Uterus (tissue), 4 donors: ENCODE measurements around the gene CACNG6. TPM values are rescaled to one million over a fixed set of nuclear protein-coding genes. Genes with fewer than 3 reads are reported as not detected.

Source experiments
- DNase-seq, 2 donors: peaks; one replicate each; pipeline ENCODE4 v3.0.0-alpha.2; 2019 to 2020
- H3K27ac ChIP-seq, 2 donors: fragments of 200-600 bp; sonication (generic); 1 replicate in 1 of 2; 2 replicates in 1 of 2; pipeline ENCODE4 v1.5.1; 2016 to 2018
- H3K27me3 ChIP-seq, 2 donors: fragments of 200-600 bp; sonication (generic); one replicate each; pipeline ENCODE4 v1.5.1; 2018 to 2019; ENCODE audit warnings: control low read depth in 1 of 2
- H3K36me3 ChIP-seq, 2 donors: fragments of 200-600 bp; sonication (generic); one replicate each; pipeline ENCODE4 v1.5.1; 2019; ENCODE audit warnings: control low read depth in 1 of 2
- H3K4me1 ChIP-seq, 2 donors: fragments of 200-600 bp; sonication (generic); one replicate each; pipeline ENCODE4 v1.5.1; 2018 to 2019; ENCODE audit warnings: control low read depth in 1 of 2
- H3K4me3 ChIP-seq, 2 donors: fragments of 200-600 bp; sonication (generic); 1 replicate in 1 of 2; 2 replicates in 1 of 2; pipeline ENCODE4 v1.5.1; 2018 to 2019; ENCODE audit warnings: mild to moderate bottlenecking in 1 of 2
- H3K9me3 ChIP-seq, 2 donors: fragments of 200-600 bp; sonication (generic); one replicate each; pipeline ENCODE4 v1.5.1; 2019; ENCODE audit warnings: control low read depth in 1 of 2
- POLR2A ChIP-seq, 2 donors: fragments of 450-650 bp; IDR thresholded peaks; one replicate each; pipeline ENCODE4 v1.6.1; 2016; ENCODE audit warnings: antibody characterized with exemption in 2 of 2, mild to moderate bottlenecking in 1 of 2, moderate library complexity in 1 of 2
- intact Hi-C: fragments of 100-400 bp; cut with DNase I; formaldehyde crosslinking; loops from one replicate; pipeline ENCODE4 v1.15.1; 2023; ENCODE audit warnings: low total_unique reads
- total RNA-seq, 4 donors: library from RNA; depleted of rRNA in 3 of 4; stranded (reverse); fragments of >200 nt in 3 of 4; gene quantifications; one replicate each; pipeline versions ENCODE4 v1.1.0 to v1.2.4, GENCODE V29; 2014 to 2023
- TF ChIP-seq, protein P1 (sequence below), 4 experiments: fragments of 200-600 bp in 2 of 4; fragments of 450-650 bp in 2 of 4; sonication (generic) in 2 of 4; IDR thresholded peaks; one replicate each; pipeline ENCODE4 v1.5.1; 2016 to 2019; ENCODE audit warnings: antibody characterized with exemption in 4 of 4, mild to moderate bottlenecking in 2 of 4, moderate library complexity in 1 of 4
- donor health status: DM: yes; HTN: yes; CAD: no.

CACNG6 gene
- total RNA-seq, 4 donors from 2014 or later, result 0.55 to 1.7 TPM; not detected in 2

DNA sequence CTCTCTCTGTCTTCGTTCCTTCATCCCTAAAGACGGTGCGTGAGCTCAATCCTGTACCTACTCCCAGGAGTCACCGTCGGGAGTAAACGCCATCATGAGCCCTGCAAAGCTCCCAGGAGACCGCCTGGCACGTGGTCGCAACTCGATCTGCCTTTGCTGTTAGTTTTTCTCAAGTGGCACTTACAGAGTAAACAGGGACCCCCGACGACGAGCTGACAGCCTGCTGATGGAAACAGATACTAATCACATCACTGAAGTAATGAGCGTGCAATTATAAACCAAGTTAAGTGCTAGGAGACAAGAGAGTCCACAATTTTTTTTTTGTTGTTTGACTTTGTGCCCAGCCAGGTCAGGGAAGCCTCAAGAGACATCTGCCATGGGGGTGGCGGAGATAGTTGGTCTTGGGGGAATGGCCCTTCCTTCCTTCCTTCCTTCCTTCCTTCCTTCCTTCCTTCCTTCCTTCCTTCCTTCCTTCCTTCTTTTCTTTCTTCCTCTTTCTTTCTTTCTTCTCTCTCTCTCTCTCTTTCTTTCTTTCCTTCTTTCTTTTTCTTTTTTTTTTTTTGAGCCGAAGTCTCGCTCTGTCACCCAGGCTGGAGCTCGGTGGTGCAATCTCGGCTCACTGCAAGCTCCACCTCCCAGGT is 23.6 kb downstream of the CACNG6 start:
- intact Hi-C loops, result no loop called here
- H3K36me3 ChIP-seq, result no peaks in the 10 kb centered on the region
- DNase-seq, result no peak
- TF ChIP-seq POLR2A (IDR thresholded peaks at IDR 0.05), result no peak
- TF ChIP-seq, protein P1, sequence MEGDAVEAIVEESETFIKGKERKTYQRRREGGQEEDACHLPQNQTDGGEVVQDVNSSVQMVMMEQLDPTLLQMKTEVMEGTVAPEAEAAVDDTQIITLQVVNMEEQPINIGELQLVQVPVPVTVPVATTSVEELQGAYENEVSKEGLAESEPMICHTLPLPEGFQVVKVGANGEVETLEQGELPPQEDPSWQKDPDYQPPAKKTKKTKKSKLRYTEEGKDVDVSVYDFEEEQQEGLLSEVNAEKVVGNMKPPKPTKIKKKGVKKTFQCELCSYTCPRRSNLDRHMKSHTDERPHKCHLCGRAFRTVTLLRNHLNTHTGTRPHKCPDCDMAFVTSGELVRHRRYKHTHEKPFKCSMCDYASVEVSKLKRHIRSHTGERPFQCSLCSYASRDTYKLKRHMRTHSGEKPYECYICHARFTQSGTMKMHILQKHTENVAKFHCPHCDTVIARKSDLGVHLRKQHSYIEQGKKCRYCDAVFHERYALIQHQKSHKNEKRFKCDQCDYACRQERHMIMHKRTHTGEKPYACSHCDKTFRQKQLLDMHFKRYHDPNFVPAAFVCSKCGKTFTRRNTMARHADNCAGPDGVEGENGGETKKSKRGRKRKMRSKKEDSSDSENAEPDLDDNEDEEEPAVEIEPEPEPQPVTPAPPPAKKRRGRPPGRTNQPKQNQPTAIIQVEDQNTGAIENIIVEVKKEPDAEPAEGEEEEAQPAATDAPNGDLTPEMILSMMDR (IDR thresholded peaks at IDR 0.05), result no peak
- no peak overlapping the region for H3K4me3 ChIP-seq
- H3K27ac ChIP-seq, result no peak overlapping the region
- no peaks in the 10 kb centered on the region for H3K9me3 ChIP-seq
- H3K27me3 ChIP-seq, result no peaks in the 10 kb centered on the region
- no peaks in the 10 kb centered on the region for H3K4me1 ChIP-seq

DNA sequence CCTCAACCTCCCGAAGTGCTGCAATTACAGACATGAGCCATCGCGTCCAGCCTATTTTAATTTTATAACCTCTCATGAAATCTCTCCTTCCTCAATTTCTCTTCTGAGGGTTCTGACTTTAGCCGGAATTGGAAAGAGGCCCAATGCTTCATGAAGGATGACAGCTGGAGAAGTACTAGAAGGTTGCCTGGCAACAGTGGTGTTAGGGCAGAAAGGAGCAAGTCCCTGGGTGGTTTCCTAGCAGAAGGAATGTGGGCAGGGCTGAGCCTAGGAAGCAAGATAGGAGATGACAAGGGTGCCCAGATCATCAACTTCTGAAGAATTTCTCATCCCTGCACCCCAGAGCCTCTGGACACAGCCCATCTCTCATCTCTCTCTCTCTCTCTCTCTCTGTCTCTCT is 25.8 kb downstream of the CACNG6 start:
- H3K36me3 ChIP-seq, result no peaks in the 10 kb centered on the region
- H3K4me1 ChIP-seq, result no peaks in the 10 kb centered on the region
- no peaks in the 10 kb centered on the region for H3K9me3 ChIP-seq
- H3K27ac ChIP-seq, result no peak overlapping the region
- no peak overlapping the region for H3K4me3 ChIP-seq
- TF ChIP-seq POLR2A (IDR thresholded peaks at IDR 0.05), result no peak
- TF ChIP-seq, protein P1 (IDR thresholded peaks at IDR 0.05), result no peak
- H3K27me3 ChIP-seq, result no peaks in the 10 kb centered on the region
- intact Hi-C loops, result no loop called here
- DNase-seq, result no peak

DNA sequence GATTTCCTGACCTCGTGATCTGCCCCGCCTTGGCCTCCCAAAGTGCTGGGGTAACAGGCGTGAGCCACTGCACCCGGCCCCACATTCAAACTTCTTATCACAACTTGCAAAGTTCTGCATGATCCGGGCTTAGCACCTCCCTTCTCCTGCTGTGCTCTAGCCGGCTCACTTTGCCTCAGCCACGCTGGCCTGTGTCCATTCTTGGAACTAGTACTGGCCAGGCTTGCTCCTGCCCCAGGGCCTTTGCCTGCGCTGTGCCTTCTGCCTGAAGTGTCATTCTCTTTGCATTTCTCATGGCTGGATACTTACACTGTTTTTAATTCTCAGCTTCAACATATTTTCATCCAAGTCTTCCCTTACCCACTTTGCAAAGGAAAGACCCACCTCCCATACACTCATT is 29.9 kb downstream of the CACNG6 start:
- Histone ChIP-seq H3K9me3 (no peaks in the 10 kb centered on the region), H3K4me3 (no peak overlapping the region), H3K27ac (no peak overlapping the region), H3K36me3 (no peaks in the 10 kb centered on the region), H3K27me3 (no peaks in the 10 kb centered on the region), H3K4me1 (no peaks in the 10 kb centered on the region)
- intact Hi-C loops, result no loop called here
- no peak for TF ChIP-seq POLR2A (IDR thresholded peaks at IDR 0.05)
- TF ChIP-seq, protein P1 (IDR thresholded peaks at IDR 0.05), result no peak
- DNase-seq, result no peak

DNA sequence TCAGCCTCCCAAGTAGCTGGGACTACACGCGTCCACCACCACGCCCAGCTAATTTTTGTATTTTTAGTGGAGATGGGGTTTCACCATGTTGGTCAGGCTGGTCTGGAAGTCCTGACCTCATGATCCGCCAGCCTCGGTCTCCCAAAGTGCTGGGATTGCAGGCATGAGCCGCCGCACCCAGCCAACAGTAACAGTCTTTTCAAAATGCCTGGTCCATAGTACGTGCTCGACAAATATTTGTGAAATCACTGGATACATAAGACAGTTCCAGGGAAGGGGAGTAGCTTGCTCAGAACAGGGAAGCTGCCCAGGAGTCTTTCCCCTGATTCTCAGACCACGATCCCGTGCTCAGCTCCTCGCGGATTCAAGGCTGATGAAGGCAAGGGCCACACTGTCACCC is 30.5 kb downstream of the CACNG6 start:
- no peak overlapping the region for H3K4me3 ChIP-seq
- H3K9me3 ChIP-seq, result no peaks in the 10 kb centered on the region
- H3K27ac ChIP-seq, result no peak overlapping the region
- H3K36me3 ChIP-seq, result no peaks in the 10 kb centered on the region
- no peaks in the 10 kb centered on the region for H3K27me3 ChIP-seq
- no peak for TF ChIP-seq POLR2A (IDR thresholded peaks at IDR 0.05)
- TF ChIP-seq, protein P1 (IDR thresholded peaks at IDR 0.05), result no peak
- intact Hi-C loops, result no loop called here
- DNase-seq, result no peak
- no peaks in the 10 kb centered on the region for H3K4me1 ChIP-seq

DNA sequence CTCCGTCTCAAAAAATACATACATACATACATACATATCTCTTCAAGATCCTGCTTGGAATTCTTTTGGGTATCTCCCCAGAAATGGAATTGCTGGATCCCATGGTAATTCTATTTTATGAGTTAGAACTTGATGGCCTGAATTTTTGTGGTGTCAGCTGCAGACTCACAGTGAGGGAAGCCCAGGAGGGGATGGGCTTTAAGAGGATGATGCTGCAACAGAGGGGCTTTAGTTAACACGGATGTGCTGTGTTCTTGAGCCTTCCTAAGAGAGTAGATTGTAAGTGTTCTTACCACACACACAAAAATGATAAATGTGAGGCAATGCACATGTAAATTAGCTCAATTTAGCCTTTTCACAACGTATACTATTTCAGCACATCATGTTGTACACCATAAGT is 31.8 kb downstream of the CACNG6 start:
- H3K36me3 ChIP-seq, result no peaks in the 10 kb centered on the region
- H3K9me3 ChIP-seq, result no peaks in the 10 kb centered on the region
- TF ChIP-seq, protein P1 (IDR thresholded peaks at IDR 0.05), result no peak
- no peak for TF ChIP-seq POLR2A (IDR thresholded peaks at IDR 0.05)
- DNase-seq, result no peak
- intact Hi-C loops, result no loop called here
- H3K27ac ChIP-seq, result no peak overlapping the region
- no peak overlapping the region for H3K4me3 ChIP-seq
- H3K27me3 ChIP-seq, result no peaks in the 10 kb centered on the region
- no peaks in the 10 kb centered on the region for H3K4me1 ChIP-seq
